ENCODE results near the gene NAA50. TPM values are rescaled to one million over a fixed set of nuclear protein-coding genes. Genes with fewer than 3 reads are reported as not detected.

NAA50 gene
- total and polyA plus RNA-seq, 2 of the 13 experiments (the other 11 are each of a cell fraction or from before 2014, with no cell fraction given): 30.2 to 233 TPM

- peak; percentile 19; the same call in 1 of the 3 replicates for TF ChIP-seq MXI1 (IDR thresholded peaks at IDR 0.05; ENCODE audit: borderline replicate concordance, low read depth, low read length)
- TF ChIP-seq MED8 (CRISPR knock-in tag; IDR thresholded peaks at IDR 0.05; ENCODE audit: insufficient replicate concordance): no peak
- no peak for TF ChIP-seq ZNF503 (CRISPR knock-in tag; IDR thresholded peaks at IDR 0.05)
- peak; percentile 89 for TF ChIP-seq GATAD1 (CRISPR knock-in tag; IDR thresholded peaks at IDR 0.05)
- TF ChIP-seq THAP11 (CRISPR knock-in tag; IDR thresholded peaks at IDR 0.05): peak; percentile 84
- TF ChIP-seq HIVEP1 (CRISPR knock-in tag; IDR thresholded peaks at IDR 0.05): peak; percentile 68; the same call in 1 of the 2 replicates
- no peak for TF ChIP-seq CEBPG (CRISPR knock-in tag; IDR thresholded peaks at IDR 0.05)
- TF ChIP-seq ZBTB25 (CRISPR knock-in tag; IDR thresholded peaks at IDR 0.05): peak; percentile 33; the same call in 1 of the 2 replicates
- TF ChIP-seq CREM (IDR thresholded peaks at IDR 0.05): peak; percentile 93
- no peak for TF ChIP-seq CREM (CRISPR knock-in tag; IDR thresholded peaks at IDR 0.05)
- TF ChIP-seq HDAC1 (CRISPR knock-in tag; IDR thresholded peaks at IDR 0.05): peak; percentile 11; the same call in 1 of the 2 replicates
- 0 out of 2 replicates have a peak, but pooled peaks have one; percentile 17 for TF ChIP-seq ZSCAN12 (CRISPR knock-in tag; IDR thresholded peaks at IDR 0.05)
- no peak for TF ChIP-seq AHDC1 (CRISPR knock-in tag; IDR thresholded peaks at IDR 0.05; ENCODE audit: borderline replicate concordance)
- TF ChIP-seq PCBP1 (IDR thresholded peaks at IDR 0.05; ENCODE audit: borderline replicate concordance, low read depth, low read length): peak; percentile 72; the same call in 1 of the 2 replicates
- TF ChIP-seq STAT6 (CRISPR knock-in tag; IDR thresholded peaks at IDR 0.05; ENCODE audit: borderline replicate concordance): no peak
- TF ChIP-seq GMEB1 (CRISPR knock-in tag; IDR thresholded peaks at IDR 0.05; ENCODE audit: borderline replicate concordance): 0 out of 2 replicates have a peak, but pooled peaks have one; percentile 10
Measured at GRCh38 chr3:113746548-113747282, 666 bp upstream of the NAA50 start, which contains the start of gene ATP6V1A (continued).

All from HepG2 (cell line).